Stimulated activated CD4-positive, alpha-beta T cell treated with anti-CD3 and anti-CD28 coated beads, Interleukin-4, amount 100 ng/mL, for 1 hour (primary cell): Measurements from ENCODE around the gene SDE2.
"Not testable (repeated sequence)": the region's sequence is repeated elsewhere in the genome, so short reads cannot be mapped to it uniquely, and the experiment has no call there.

Experiments
- DNase-seq: peaks from one replicate; pipeline ENCODE4 v3.0.0-alpha.2; 2020

Gene SDE2

DNA sequence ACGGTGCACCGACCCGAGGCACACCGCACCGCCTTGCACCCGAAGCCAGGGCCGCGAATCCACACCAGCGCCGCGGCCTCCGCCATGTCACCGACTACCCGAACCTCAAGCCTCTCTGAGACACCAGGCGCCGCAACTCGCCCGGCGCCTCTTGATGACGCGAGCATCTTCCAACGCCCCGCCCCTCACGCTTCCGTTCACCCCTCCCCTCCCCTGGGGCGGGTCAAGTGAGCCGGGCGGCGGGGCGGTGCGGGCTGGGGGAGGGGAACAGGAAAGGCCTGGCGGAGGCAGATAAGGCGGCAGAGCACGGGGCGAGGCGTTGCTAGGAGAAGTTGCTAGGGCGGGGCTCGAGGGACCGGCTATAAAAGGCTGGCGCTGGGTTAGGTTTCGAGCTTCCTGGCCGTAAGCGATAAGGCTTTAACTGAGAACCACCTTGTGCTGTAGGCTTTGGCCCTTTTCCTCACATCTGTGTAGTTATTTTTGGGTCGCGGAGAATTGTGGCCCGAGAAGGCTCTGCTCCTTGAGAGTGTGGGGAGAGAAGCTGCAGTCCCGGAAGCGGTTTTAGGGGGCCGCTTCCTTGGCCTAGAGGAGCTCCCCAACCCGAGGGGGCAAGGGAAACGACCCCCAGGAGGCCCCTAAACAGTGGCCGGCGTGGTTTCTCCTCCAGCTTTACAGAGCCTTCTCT lies at the start of gene SDE2:
TSS of gene SDE2 (minus strand) at position 117 of the 685 bp plus-strand sequence. CDS start at position 86, 31 bp downstream.
- peak; percentile 100 for DNase-seq

GRCh38 chr1:226048886-226049285 lies 49.7 kb upstream of the SDE2 start:
- DNase-seq, result no peak

DNA sequence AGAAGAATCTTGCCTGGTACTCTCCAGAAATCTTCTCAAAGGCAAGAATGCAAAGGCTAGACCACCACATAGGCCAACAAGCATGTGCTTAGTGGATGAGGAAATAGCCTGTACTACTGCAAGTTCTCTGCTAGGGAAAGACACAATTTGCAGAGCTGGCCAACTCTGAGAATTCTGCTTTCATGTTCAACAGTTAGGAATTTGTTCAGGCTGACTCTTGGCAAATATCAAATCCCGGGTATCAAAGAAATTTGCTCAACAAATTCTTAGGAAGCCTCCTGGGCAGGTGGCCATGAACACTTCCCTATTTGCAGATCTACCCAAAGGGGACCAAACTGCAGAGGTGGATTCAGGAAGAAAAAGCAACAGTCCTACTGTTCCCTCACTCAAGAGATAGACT lies 48.4 kb upstream of the SDE2 start:
- DNase-seq, result no peak

GRCh38 chr1:226046240-226046639 lies 47.1 kb upstream of the SDE2 start:
- DNase-seq, result no peak

GRCh38 chr1:226044514-226045101 lies 45.5 kb upstream of the SDE2 start:
- DNase-seq, result no peak

DNA sequence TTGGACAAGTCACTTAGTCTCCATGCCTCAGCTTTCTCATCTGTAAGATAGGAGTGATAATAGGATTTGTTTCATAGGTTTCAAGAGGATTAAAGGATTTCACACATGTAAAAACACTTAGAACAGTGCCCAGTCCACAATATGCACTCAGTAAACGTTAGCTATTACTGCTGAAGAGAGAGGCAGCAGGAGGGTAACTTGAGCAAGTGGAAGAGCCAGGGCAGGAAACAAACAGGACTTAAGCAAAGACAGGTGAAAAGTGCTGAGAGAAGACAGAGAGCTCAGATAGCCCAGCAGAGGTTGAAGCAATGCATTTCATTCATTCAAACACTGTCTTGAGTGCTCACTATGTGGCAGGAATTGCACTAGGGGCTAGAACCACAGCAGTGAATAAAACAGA lies 42.3 kb upstream of the SDE2 start:
- DNase-seq, result no peak

DNA sequence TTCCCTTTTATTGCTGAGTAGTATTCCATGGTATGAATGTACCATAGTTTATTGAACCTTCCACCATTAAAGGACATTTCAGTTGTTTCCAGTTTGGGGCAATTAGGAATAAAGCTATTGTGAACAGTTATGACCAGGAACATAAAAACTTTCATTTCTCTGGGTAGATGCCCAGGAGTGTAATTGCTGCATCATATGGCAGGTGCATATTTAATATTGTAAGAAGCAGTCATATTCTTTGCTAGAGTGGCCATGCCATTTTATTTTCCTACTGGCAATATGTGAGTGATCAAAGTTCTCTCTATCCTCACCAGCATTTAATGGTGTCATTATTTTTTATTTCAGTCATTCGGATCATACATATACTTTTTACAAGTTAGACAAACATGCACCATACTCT lies 39.5 kb upstream of the SDE2 start:
- DNase-seq, result no peak

- no peak for DNase-seq
Observed at GRCh38 chr1:226035915-226036314, 36.8 kb upstream of the SDE2 start.

- no peak for DNase-seq
Observed at GRCh38 chr1:226034482-226034881, 35.3 kb upstream of the SDE2 start.

- DNase-seq, result no peak
Observed at GRCh38 chr1:226033991-226034390, 34.8 kb upstream of the SDE2 start.

DNA sequence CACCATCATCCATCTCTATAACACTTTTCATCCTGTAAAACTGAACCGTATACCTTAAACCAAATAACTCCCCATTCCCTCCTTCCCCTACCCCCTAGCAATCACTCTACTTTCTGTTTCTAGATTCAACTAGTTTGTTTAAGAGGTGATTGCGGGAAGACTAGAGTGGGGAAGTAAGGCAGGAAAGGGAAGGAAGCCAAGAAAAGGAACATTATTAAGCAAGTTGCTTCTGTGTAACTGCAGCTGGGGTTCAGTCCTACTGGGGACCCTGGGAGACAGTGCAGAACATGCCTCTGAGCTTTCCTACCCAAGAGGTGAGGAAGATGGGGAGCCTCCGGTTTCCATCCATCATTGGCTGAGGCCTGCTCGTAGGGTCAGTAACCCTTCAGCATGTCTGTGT lies 34.4 kb upstream of the SDE2 start:
- no peak for DNase-seq

GRCh38 chr1:226029568-226030225 lies 30.6 kb upstream of the SDE2 start:
- DNase-seq, result no peak

DNA sequence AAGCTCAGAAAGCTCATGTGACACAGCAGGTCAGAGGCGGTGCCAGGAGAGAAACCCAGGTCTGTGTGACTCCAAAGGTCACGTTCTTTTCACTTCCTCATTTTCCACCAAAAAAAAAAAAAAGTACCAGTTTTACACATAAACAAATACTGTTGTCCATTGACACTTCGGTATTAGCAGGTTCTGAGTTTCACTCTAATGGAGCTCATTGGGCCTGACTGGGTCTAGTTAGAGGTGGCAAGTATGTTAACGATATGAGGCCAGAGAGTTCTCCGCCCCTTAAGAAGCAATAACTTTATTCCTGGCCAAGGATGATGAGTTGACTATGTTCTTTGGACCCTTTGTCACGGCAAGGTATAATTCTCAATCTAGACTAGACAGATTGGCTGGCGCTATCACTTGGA lies 30.0 kb upstream of the SDE2 start:
- DNase-seq, result no peak

DNA sequence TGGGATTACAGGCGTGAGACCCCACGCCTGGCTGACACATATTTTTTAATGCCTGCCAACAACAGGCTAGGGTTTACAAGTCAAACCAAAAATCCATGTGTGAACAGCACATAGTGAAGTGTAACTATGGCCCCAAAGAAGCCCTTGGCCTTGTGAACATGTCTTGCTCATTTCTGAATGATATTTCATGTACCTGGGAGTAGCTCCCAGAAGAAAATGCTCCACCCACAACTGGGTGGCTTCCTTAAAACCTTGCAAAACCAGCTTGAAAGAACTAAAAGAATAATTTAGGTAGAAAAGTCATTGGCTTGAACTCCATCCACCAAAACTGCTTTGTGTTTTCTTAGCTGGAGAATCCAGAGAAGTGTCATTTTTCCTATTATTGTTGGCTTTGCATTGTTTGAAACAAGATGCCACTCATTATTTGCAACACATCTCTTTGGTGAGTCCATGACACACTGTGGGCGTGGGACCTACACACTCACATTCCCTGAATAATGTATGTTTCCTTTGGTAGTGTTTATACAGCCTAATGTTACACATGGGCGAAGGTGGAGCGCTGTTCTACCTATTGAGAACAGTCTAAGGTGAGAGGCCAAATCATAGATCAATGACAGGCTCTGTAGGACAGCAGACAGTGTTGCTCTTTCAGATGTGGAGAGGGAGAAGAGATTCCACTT lies 28.5 kb upstream of the SDE2 start:
- no peak for DNase-seq

GRCh38 chr1:226026833-226027232 lies 27.7 kb upstream of the SDE2 start:
- DNase-seq, result no peak

DNA sequence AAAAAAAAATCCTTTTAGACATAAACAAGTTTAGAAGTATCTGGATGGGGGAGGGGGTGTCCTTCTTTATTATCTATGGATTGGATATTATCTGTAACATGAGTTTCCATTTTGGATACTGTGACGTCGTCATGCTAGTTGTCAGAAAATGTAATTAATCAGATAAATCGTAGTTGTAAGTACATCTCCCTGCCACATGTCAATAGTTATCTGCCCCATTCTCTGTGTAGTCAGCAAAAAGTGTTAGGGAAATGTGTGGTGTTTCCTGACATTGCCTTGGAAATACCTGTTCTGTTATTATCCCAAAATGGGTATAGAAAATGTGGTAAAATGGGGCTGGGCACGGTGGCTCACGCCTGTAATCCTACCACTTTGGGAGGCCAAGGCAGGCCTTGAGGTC lies 24.6 kb upstream of the SDE2 start:
- no peak for DNase-seq

DNA sequence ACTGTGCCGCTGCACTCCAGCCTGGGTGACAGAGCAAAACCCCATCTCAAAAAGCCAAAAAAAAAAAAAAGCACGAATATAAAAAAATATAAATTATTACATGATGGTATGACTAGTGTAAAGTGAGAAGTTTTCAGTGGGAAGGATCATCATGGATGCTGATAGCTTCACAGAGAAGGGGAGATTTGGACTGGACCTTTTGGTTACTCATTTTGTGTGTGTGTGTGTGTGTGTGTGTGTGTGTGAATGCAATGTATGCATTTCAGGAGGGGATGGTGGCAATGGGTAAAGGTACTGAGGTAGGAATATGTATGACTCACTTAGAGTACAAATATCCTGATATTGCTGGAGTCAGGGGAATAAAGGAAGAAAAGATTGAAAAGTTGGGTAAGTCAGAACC lies 22.7 kb upstream of the SDE2 start:
- DNase-seq, result no peak

DNA sequence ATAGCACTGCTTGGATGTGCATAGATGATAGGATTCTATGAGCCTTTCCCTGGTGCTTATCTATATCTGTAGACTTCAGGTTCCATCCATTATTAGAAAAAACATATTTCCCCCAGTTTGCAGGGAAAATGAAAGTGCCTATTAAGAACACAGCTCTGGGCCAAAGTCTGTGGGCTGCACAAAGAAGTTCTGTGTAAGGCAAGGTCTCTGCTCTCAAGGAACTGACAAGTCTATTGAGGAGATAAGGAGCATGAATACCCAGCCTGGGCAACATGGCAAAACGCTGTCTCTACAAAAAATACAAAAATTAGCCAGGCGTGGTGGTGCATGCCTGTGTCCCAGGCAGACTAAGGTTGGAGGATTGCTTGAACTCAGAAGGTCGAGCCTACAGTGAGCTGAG lies 22.3 kb upstream of the SDE2 start:
- DNase-seq, result no peak

- no peak for DNase-seq
Observed at GRCh38 chr1:226019572-226019971, 20.4 kb upstream of the SDE2 start.

GRCh38 chr1:226017070-226017469 lies 17.9 kb upstream of the SDE2 start:
- DNase-seq, result no peak

- no peak for DNase-seq
Observed at GRCh38 chr1:226009650-226010044, 10.5 kb upstream of the SDE2 start.

DNA sequence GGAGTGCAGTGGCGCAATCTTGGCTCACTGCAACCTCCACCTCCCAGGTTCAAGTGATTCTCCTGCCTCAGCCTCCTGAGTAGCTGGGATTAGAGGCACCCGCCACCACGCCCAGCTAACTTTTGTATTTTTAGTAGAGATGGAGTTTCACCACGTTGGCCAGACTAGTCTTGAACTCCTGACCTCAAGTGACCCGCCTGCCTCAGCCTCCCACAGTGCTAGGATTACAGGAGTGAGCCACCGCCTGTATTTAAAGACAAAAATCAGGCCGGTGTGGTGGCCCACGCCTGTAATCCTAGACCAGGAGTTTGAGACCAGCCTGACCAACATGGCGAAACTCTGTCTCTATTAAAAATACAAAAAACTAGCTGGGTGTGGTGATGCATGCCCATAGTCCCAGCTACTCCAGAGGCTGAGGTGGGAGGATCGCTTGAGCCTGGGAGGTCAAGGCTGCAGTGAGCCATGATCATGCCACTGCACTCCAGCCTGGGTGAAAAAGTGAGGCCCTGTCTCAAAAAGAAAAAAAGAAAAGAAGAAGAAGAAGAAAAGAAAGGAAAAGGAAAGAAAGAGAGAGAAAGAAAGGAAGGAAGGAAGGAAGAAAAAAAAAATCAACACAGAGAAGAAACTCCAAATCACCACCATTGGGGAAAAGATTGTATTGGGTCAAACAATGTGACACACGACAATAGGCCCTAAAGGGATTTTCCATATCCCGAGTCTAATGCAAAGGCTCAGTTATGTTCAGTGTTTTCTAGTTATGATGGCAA lies 8.2 kb upstream of the SDE2 start:
- not testable (repeated sequence) for DNase-seq

DNA sequence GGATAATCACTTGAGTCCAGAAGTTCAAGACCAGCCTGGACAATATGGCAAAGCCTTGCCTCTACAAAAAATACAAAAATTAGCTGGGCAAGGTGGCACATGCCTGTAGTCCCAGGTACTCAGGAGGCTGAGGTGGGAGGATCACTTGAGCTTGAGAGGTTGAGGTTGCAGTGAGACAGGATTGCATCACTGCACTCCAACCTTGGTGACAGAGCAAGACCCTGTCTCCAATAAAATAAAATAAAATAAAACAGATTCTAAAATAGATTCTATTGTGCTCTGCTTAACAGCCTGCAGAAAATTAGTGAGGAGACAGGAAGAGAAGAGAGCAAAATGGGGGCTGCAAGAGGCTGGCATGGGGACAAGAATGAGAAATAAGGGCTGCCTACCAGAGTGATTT lies 7.5 kb upstream of the SDE2 start:
- DNase-seq, result no peak
